Omental fat pad (tissue), 4 donors: ENCODE data around the gene NCAPD3. TPM values are rescaled to one million over a fixed set of nuclear protein-coding genes. Genes with fewer than 3 reads are reported as not detected.

Experiments used
- ATAC-seq: fragments of 150-250 bp; one replicate; pipeline ENCODE4 v1.9.1; 2016; ENCODE audit warnings: mild to moderate bottlenecking, moderate library complexity; ENCODE audit not compliant: low FRiP score
- DNase-seq: peaks from one replicate; pipeline ENCODE4 v3.0.0-alpha.2; 2019; ENCODE audit warnings: low spot score
- total RNA-seq, 4 donors: library from RNA; depleted of rRNA; stranded (reverse); fragments of >200 nt; gene quantifications; one replicate each; pipeline ENCODE4 v1.1.0, GENCODE V29; 2016
- TF ChIP-seq, protein P1 (sequence below), 3 donors: fragments of 450-650 bp; IDR thresholded peaks; one replicate each; pipeline ENCODE4 v1.5.1; 2016 to 2017; ENCODE audit warnings: antibody characterized with exemption in 3 of 3, mild to moderate bottlenecking in 3 of 3, moderate library complexity in 2 of 3

The NCAPD3 gene
- total RNA-seq, 4 donors from 2014 or later, result 10.4 to 14.3 (median 11.2) TPM

DNA sequence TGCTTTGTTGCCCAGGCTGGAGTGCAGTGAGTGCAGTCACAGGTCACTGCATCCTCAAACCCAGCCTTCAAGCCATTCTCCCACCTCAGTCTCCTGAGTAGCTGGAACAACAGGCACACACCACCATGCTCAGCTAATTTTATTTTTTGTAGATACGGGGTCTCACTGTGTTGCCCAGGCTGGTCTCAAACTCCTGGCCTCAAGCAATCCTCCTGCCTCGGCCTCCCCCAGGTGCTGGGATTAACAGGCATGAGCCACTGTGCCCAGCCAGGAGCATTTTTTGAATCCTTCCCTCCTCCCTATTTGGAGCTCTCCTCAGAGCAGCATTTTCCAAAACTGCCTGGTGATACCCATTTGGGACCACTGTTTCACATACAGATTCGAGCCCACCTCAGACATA, 77.2 kb downstream of the NCAPD3 start:
- DNase-seq, result no peak
- TF ChIP-seq, protein P1, sequence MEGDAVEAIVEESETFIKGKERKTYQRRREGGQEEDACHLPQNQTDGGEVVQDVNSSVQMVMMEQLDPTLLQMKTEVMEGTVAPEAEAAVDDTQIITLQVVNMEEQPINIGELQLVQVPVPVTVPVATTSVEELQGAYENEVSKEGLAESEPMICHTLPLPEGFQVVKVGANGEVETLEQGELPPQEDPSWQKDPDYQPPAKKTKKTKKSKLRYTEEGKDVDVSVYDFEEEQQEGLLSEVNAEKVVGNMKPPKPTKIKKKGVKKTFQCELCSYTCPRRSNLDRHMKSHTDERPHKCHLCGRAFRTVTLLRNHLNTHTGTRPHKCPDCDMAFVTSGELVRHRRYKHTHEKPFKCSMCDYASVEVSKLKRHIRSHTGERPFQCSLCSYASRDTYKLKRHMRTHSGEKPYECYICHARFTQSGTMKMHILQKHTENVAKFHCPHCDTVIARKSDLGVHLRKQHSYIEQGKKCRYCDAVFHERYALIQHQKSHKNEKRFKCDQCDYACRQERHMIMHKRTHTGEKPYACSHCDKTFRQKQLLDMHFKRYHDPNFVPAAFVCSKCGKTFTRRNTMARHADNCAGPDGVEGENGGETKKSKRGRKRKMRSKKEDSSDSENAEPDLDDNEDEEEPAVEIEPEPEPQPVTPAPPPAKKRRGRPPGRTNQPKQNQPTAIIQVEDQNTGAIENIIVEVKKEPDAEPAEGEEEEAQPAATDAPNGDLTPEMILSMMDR (IDR thresholded peaks at IDR 0.05), result no peak
- ATAC-seq, result no peak

DNA sequence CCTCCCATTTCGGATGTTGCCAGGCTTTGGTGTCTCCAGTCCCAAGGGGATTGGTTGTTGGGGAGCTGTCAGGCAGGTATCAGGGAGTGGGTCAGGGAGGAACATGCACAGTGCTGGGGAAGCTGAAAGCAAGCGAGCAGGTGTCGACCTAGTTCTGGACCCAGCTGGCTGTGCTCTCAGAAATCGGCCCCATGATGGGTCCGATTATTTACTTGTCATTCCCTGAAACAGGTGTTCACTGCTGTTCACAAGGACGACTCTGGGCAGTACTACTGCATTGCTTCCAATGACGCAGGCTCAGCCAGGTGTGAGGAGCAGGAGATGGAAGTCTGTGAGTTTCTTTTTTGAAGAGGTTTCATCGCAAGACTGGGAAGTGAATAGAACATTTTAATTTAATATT, 78.1 kb downstream of the NCAPD3 start:
- DNase-seq, result no peak
- no peak for ATAC-seq
- TF ChIP-seq, protein P1 (IDR thresholded peaks at IDR 0.05), result no peak

DNA sequence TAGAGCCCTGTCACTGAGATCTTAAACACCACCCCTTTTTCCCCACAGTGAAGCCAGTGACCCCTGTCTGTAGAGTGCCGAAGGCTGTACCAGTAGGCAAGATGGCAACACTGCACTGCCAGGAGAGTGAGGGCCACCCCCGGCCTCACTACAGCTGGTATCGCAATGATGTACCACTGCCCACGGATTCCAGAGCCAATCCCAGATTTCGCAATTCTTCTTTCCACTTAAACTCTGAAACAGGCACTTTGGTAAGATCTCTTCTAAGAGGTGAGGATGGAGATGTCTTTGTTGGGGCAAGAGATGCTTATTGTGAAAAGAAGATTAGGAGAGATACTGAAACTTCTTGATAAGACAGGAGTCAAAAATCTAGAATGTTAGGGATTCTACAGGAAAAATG, 79.0 kb downstream of the NCAPD3 start:
- TF ChIP-seq, protein P1 (IDR thresholded peaks at IDR 0.05), result no peak
- ATAC-seq (no peak), DNase-seq (no peak)

DNA sequence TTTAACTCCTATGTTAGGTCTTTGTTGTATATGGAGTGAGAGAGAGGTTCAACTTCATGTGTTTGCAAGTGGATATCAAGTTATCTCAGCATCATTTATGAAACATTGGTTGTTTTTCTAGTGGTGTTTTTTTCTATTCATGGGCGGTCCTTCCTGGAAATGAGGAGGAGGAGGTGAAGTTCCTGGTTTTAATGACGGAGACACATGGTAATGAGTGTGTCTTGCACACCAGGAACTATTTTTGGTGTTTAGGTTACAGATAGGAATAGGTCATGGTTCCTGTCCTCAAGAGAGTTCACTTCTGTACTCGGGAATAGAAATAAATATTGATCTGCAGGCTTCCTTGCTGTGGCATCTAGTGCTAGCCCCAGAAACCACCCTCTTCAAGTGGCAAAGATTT, 80.0 kb downstream of the NCAPD3 start:
- DNase-seq (no peak), ATAC-seq (no peak)

DNA sequence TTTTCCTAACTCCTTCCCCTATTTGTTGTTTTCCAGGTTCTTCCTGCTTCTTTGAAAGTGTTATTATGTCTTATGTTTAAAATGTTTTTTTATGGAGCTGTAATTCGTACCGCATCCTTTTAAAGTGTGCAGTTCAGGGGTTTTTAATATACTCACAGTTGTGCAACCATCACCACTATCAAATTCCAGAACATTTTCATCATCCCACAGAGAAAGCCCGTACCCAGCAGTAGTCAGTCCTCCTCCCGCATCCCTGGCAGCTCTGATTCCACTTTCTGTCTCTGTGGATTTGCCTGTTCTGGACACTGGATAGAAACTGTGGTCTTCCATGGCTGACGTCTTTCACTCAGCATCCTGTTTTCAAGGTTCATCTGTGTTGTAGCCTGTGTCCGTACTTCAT, 81.2 kb downstream of the NCAPD3 start:
- no peak for DNase-seq
- peak; percentile 71 for ATAC-seq
- TF ChIP-seq, protein P1 (IDR thresholded peaks at IDR 0.05), result no peak

More for the DNA sequence above, 80.0 kb downstream of the NCAPD3 start:
- TF ChIP-seq, protein P1 (IDR thresholded peaks at IDR 0.05), result no peak

DNA sequence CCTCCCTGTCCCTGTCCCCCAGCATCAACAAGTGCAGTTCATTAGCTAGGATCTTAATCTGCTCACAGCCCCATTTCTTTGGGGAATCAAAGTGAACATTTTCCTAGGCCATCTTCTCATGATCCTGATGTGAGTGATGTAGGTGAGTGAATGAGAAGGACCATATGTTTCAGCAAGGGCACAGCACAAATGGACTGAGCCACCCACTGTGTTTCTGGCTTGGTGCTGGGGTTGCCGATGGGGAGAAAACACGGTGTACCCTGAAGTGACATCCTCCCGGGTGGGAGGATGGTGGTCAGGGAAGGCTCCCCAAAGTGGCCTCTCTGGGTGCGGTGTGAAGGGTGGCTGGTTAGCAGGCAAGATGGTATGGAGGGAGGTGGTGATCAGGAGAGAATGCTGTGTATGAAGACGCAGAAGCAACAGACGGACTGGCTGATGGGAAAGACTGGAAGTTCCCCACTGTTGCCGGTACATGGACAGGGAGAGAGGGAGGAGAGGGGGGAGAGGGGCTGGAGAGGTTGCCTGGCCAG, 82.7 kb downstream of the NCAPD3 start:
- TF ChIP-seq, protein P1 (IDR thresholded peaks at IDR 0.05), result no peak
- ATAC-seq (no peak), DNase-seq (no peak)

DNA sequence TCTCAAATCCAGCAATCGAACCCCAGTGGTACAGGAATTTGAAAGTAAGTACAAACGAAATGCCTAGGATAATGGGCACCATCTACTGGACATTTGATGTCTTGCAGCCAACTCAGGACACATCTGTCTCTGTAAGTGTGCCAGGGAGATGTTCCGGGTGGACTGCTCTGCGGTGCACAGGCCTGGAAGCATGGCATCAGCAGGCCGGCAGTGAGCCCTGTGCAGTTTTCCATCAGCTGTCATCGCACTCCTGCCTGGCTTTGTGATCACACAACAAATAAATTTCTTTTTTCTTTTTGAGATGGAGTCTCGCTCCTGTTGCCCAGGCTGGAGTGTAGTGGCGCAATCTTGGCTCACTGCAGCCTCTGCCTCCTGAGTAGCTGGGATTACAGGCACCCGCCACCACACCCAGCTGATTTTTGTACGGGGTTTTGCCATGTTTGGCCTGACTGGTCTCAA, 83.9 kb downstream of the NCAPD3 start:
- DNase-seq, result peak; percentile 27
- TF ChIP-seq, protein P1 (IDR thresholded peaks at IDR 0.05), result peak in 1 of 3 donors; percentile 73
- ATAC-seq, result peak; percentile 86
